ENCODE measurements around the gene MLYCD.

The MLYCD gene

DNA sequence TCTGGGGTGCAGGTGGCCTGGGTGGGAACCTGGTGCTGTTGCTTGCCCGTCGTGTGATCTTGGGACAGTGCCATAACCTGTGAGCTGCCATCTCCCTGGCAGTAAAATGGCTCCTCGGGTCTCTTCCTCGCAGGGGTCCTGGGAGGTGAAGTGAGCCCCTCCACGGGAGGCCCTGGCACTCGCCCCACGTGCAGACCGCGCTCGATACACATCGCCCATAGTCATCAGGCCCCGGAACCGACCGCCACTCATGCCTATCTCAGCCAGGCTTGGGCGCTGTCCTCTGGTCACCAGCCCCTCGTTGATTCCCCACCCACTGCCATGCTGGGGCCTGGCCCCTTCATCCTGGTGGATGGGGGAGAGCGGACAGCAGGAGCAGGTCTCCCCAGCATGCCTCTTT is 32.6 kb downstream of the MLYCD start:
- Histone ChIP-seq H3F3A (ENCODE audit: insufficient read depth, low read length) (no peaks in the 10 kb centered on the region), H3K4me2 (ENCODE audit: low read length) (no peak overlapping the region), H3K79me2 (ENCODE audit: insufficient read depth, low read length) (no peaks in the 10 kb centered on the region), H3K9ac (ENCODE audit: low read length) (no peak overlapping the region), H3K36me3 (ENCODE audit: insufficient read depth, low read length) (no peaks in the 10 kb centered on the region), H3K9me2 (ENCODE audit: low read depth, low read length) (no peaks in the 10 kb centered on the region), H3K27me3 (ENCODE audit: insufficient read depth, low read length) (0 out of 2 replicates have a peak, but pooled peaks cover 3% of the 10 kb centered on the region), H3K27ac (ENCODE audit: low read depth, low read length, poor library complexity, severe bottlenecking) (no peak overlapping the region), H3K4me3 (ENCODE audit: low read depth, low read length, poor library complexity, severe bottlenecking) (no peak overlapping the region), H3K4me1 (ENCODE audit: insufficient read depth, low read length, severe bottlenecking) (no peaks in the 10 kb centered on the region), H3K9me3 (ENCODE audit: low read length) (no peaks in the 10 kb centered on the region), H2AFZ (ENCODE audit: low read length) (no peak overlapping the region), H4K20me1 (ENCODE audit: insufficient read depth, low read length) (no peaks in the 10 kb centered on the region)
- TF ChIP-seq EZH2 (IDR thresholded peaks at IDR 0.05; ENCODE audit: borderline replicate concordance, low read length) = no peak
- TF ChIP-seq, protein P1, sequence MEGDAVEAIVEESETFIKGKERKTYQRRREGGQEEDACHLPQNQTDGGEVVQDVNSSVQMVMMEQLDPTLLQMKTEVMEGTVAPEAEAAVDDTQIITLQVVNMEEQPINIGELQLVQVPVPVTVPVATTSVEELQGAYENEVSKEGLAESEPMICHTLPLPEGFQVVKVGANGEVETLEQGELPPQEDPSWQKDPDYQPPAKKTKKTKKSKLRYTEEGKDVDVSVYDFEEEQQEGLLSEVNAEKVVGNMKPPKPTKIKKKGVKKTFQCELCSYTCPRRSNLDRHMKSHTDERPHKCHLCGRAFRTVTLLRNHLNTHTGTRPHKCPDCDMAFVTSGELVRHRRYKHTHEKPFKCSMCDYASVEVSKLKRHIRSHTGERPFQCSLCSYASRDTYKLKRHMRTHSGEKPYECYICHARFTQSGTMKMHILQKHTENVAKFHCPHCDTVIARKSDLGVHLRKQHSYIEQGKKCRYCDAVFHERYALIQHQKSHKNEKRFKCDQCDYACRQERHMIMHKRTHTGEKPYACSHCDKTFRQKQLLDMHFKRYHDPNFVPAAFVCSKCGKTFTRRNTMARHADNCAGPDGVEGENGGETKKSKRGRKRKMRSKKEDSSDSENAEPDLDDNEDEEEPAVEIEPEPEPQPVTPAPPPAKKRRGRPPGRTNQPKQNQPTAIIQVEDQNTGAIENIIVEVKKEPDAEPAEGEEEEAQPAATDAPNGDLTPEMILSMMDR (IDR thresholded peaks at IDR 0.05; ENCODE audit: low read length) = no peak

DNA sequence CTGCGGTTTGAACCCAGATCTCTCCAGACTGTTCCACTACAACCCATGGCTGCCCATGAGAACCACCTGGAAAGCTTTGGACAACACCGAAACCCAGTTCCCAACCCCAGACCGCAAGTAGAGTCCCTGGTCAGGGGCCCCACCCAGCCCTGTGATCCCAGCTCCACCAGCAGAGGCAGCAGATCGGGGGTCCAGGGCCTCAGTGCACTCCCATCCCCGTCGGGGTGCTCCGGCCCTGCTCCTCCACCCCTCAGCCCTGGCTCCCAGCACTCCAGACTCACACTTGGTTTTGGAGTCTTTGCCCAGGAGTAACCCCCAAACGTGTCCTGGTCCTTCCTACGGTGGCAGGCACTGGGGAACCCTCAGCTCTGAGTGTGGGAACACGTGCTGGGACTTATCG is 33.4 kb downstream of the MLYCD start:
- Histone ChIP-seq H3K9me2 (ENCODE audit: low read depth, low read length) (no peaks in the 10 kb centered on the region), H3K9ac (ENCODE audit: low read length) (no peak overlapping the region), H3K79me2 (ENCODE audit: insufficient read depth, low read length) (no peaks in the 10 kb centered on the region), H3F3A (ENCODE audit: insufficient read depth, low read length) (no peaks in the 10 kb centered on the region), H2AFZ (ENCODE audit: low read length) (no peak overlapping the region), H3K4me3 (ENCODE audit: low read depth, low read length, poor library complexity, severe bottlenecking) (no peak overlapping the region), H3K4me1 (ENCODE audit: insufficient read depth, low read length, severe bottlenecking) (no peaks in the 10 kb centered on the region), H4K20me1 (ENCODE audit: insufficient read depth, low read length) (no peaks in the 10 kb centered on the region), H3K4me2 (ENCODE audit: low read length) (no peak overlapping the region), H3K36me3 (ENCODE audit: insufficient read depth, low read length) (no peaks in the 10 kb centered on the region), H3K27ac (ENCODE audit: low read depth, low read length, poor library complexity, severe bottlenecking) (no peak overlapping the region), H3K9me3 (ENCODE audit: low read length) (no peaks in the 10 kb centered on the region), H3K27me3 (ENCODE audit: insufficient read depth, low read length) (0 out of 2 replicates have a peak, but pooled peaks cover 3% of the 10 kb centered on the region)
- TF ChIP-seq, protein P1 (IDR thresholded peaks at IDR 0.05; ENCODE audit: low read length) = no peak
- no peak for TF ChIP-seq EZH2 (IDR thresholded peaks at IDR 0.05; ENCODE audit: borderline replicate concordance, low read length)

DNA sequence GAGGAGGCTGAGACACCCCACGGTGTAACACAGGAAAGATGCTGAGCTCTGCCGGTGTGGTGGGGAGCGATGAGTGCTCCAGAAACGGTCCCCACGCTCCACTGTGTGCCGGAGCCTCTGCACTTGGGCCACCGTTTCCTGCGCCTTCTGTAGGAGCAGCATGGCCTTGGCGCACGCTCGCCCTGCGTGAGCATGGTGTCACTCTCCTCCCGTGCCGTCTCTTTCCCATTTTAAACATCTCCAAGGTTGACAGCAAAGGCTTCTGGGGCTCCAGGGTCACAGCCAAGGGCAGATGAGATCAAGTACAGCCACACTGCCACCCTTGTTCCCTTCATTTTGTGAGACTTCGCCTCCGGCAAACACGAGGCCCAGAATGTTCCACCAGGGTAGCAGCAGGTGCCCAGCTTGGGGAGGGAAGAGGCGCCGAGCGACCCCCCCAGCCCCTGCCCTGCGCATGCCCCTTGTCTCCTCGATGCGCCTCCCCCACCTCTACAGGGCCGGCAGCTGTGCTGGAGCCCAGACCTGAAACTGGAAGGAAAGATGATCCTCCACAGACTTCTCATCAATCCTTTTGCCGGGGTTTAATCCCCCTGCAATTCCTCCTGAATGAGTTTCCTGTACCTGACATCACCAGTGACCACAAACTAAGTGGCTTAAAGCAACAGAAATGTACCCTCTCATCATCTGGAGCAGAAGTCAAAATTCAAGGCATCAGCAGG is 34.2 kb downstream of the MLYCD start:
- Histone ChIP-seq H3K27ac (ENCODE audit: low read depth, low read length, poor library complexity, severe bottlenecking) (no peak overlapping the region), H2AFZ (ENCODE audit: low read length) (no peak overlapping the region), H3K9me2 (ENCODE audit: low read depth, low read length) (no peaks in the 10 kb centered on the region), H3K4me2 (ENCODE audit: low read length) (no peak overlapping the region), H3K27me3 (ENCODE audit: insufficient read depth, low read length) (0 out of 2 replicates have a peak, but pooled peaks cover 3% of the 10 kb centered on the region), H4K20me1 (ENCODE audit: insufficient read depth, low read length) (no peaks in the 10 kb centered on the region), H3F3A (ENCODE audit: insufficient read depth, low read length) (no peaks in the 10 kb centered on the region), H3K4me3 (ENCODE audit: low read depth, low read length, poor library complexity, severe bottlenecking) (no peak overlapping the region), H3K9ac (ENCODE audit: low read length) (no peak overlapping the region), H3K36me3 (ENCODE audit: insufficient read depth, low read length) (no peaks in the 10 kb centered on the region), H3K9me3 (ENCODE audit: low read length) (no peaks in the 10 kb centered on the region), H3K79me2 (ENCODE audit: insufficient read depth, low read length) (no peaks in the 10 kb centered on the region), H3K4me1 (ENCODE audit: insufficient read depth, low read length, severe bottlenecking) (no peaks in the 10 kb centered on the region)
- no peak for TF ChIP-seq EZH2 (IDR thresholded peaks at IDR 0.05; ENCODE audit: borderline replicate concordance, low read length)
- TF ChIP-seq, protein P1 (IDR thresholded peaks at IDR 0.05; ENCODE audit: low read length) = no peak
